ENCODE measurements around the gene GRM3. TPM values are rescaled to one million over a fixed set of nuclear protein-coding genes. Genes with fewer than 3 reads are reported as not detected.

GRM3 gene
- total and polyA plus RNA-seq, 2 of the 4 experiments (the other 2 are of a cell fraction), result not detected

DNA sequence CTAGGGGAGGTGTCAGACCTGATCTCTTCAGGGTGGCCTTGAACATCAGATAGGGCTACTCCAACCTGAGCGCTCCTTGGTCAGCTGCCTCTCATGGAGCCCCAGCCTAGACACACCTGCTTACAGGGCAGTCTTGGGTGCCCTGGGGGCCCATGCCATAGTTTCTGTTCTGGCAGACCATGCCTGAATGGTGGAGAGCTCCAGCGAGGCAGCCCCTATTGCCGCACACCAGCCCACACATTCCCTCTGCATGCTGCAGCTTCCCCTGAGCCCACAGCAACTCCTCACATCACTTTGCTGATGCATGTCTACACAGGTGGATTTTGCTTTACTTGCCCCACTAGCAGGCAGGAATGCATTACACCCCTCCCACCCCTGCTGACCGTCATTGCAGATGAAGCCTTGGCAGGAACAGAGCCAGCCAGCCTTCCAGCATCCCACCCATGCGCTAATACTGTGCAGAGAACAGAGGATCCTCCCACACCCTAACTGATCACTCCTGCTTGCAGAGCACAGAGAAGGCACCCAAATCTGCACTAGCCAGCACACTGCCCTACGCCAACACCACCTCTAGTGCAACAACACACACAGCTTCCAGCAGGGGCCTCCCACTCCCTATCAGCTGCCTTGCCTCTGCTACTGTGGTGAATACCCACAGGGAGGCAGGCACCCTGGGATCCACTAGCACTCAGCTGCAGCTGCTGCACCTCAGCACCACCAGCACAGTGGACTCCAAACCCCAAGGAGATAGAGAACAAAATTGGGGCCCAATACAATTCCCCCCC is 43.0 kb upstream of the GRM3 start:
- ChIA-PET POLR2A (ENCODE audit: unreplicated experiment) (no interaction called here), CTCF (no interaction called here)
- Histone ChIP-seq H2AK9ac (replicated peaks; ENCODE audit: low read depth, low read length, poor library complexity) (no peak overlapping the region), H3K9ac (ENCODE audit: low read depth, low read length) (no peak overlapping the region), H2AK5ac (ENCODE audit: low read depth, low read length) (no peak overlapping the region), H3K79me1 (ENCODE audit: low read depth in 1 of 2, low read length in 2 of 2) (no peaks in the 10 kb centered on the region), H3K4me1 (ENCODE audit: control insufficient read depth, insufficient read depth, low read length) (no peaks in the 10 kb centered on the region), H2BK15ac (ENCODE audit: low read depth, low read length) (no peak overlapping the region), H2BK120ac (ENCODE audit: low read depth, low read length) (no peak overlapping the region), H4K91ac (ENCODE audit: insufficient read depth, low read depth, low read length) (no peak overlapping the region), H3K4me3 (ENCODE audit: insufficient read depth, low read depth, low read length) (no peak overlapping the region), H3K27me3 (ENCODE audit: control insufficient read depth, insufficient read depth, low read length) (no peaks in the 10 kb centered on the region), H3K4ac (ENCODE audit: low read depth, low read length) (no peak overlapping the region), H3K18ac (ENCODE audit: low read depth, low read length) (no peak overlapping the region), H2BK5ac (ENCODE audit: low read depth, low read length, poor library complexity, severe bottlenecking) (no peak overlapping the region), H4K20me1 (ENCODE audit: insufficient read depth, low read length) (no peaks in the 10 kb centered on the region), H3K4me2 (ENCODE audit: low read depth, low read length) (no peak overlapping the region), H3K36me3 (ENCODE audit: control insufficient read depth, insufficient read depth, low read length) (no peaks in the 10 kb centered on the region), H3K9me1 (ENCODE audit: insufficient read depth, low read length) (no peaks in the 10 kb centered on the region), H4K8ac (ENCODE audit: low read depth in 2 of 2, low read length in 2 of 2) (no peak overlapping the region), H3K56ac (ENCODE audit: extremely low read depth, insufficient read depth, low read length) (no peak overlapping the region), H2BK20ac (ENCODE audit: low read depth, low read length) (no peak overlapping the region), H3K27ac (ENCODE audit: insufficient read depth, low read length) (no peak overlapping the region), H3K14ac (replicated peaks; ENCODE audit: low read depth, low read length) (no peak overlapping the region), H4K5ac (ENCODE audit: low read depth, low read length) (no peak overlapping the region), H3K9me3 (ENCODE audit: control insufficient read depth, insufficient read depth, low read length) (peaks cover 24% of the 10 kb centered on the region), H3K23ac (ENCODE audit: low read depth, low read length) (no peak overlapping the region), H2AFZ (replicated peaks; ENCODE audit: low read length, poor library complexity) (no peak overlapping the region)
- dilution Hi-C loops (cut with HindIII; ENCODE audit: low sequenced_read_pairs, unreplicated experiment) (no loop called here), intact Hi-C loops (cut with micrococcal nuclease) (no loop called here), in situ Hi-C loops (cut with MboI; ENCODE audit: low sequenced_read_pairs) (no loop called here)
- TF ChIP-seq, protein P1, sequence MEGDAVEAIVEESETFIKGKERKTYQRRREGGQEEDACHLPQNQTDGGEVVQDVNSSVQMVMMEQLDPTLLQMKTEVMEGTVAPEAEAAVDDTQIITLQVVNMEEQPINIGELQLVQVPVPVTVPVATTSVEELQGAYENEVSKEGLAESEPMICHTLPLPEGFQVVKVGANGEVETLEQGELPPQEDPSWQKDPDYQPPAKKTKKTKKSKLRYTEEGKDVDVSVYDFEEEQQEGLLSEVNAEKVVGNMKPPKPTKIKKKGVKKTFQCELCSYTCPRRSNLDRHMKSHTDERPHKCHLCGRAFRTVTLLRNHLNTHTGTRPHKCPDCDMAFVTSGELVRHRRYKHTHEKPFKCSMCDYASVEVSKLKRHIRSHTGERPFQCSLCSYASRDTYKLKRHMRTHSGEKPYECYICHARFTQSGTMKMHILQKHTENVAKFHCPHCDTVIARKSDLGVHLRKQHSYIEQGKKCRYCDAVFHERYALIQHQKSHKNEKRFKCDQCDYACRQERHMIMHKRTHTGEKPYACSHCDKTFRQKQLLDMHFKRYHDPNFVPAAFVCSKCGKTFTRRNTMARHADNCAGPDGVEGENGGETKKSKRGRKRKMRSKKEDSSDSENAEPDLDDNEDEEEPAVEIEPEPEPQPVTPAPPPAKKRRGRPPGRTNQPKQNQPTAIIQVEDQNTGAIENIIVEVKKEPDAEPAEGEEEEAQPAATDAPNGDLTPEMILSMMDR (conservative IDR thresholded peaks at IDR 0.05; ENCODE audit: low read depth, low read length), result no peak
- TF ChIP-seq MAFK (IDR thresholded peaks at IDR 0.05; ENCODE audit: low read depth, low read length) (no peak), RCOR1 (IDR thresholded peaks at IDR 0.05; ENCODE audit: insufficient replicate concordance, low read length) (no peak), FOS (IDR thresholded peaks at IDR 0.05; ENCODE audit: low read depth, low read length) (no peak), SMC3 (IDR thresholded peaks at IDR 0.05; ENCODE audit: low read depth, low read length) (no peak), MXI1 (IDR thresholded peaks at IDR 0.05; ENCODE audit: borderline replicate concordance, low read depth, low read length) (no peak), MAZ (IDR thresholded peaks at IDR 0.05; ENCODE audit: borderline replicate concordance, low read depth, low read length) (no peak), RFX5 (IDR thresholded peaks at IDR 0.05; ENCODE audit: low read depth, low read length) (no peak), CEBPB (IDR thresholded peaks at IDR 0.05; ENCODE audit: low read depth, low read length) (no peak), NFE2L2 (IDR thresholded peaks at IDR 0.05; ENCODE audit: low read depth, low read length) (no peak), POLR2A (IDR thresholded peaks at IDR 0.05; ENCODE audit: low read depth, low read length) (no peak)
- TF ChIP-seq, protein P2, sequence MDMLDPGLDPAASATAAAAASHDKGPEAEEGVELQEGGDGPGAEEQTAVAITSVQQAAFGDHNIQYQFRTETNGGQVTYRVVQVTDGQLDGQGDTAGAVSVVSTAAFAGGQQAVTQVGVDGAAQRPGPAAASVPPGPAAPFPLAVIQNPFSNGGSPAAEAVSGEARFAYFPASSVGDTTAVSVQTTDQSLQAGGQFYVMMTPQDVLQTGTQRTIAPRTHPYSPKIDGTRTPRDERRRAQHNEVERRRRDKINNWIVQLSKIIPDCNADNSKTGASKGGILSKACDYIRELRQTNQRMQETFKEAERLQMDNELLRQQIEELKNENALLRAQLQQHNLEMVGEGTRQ (IDR thresholded peaks at IDR 0.05; ENCODE audit: low read depth, low read length), result no peak
- no peak for ATAC-seq (ENCODE audit: low read depth)
- 54% methylated on average over 4 of the region's 6 CpGs; no CpG with 5 or more reads in 1 of the 2 experiments for WGBS, 2 experiments (ENCODE audit: extremely low coverage in 2 of 2, insufficient read length in 1 of 2)
- DNase-seq, result no peak
- BruUV-seq (replicated peaks), result no TSS peak
